HG03571 (cell line): ENCODE measurements around the gene NEMF.
"Not testable (repeated sequence)": the region's sequence is repeated elsewhere in the genome, so short reads cannot be mapped to it uniquely, and the experiment has no call there.

Experiments used
- ATAC-seq: cut with Tn5 transposase; IDR thresholded peaks from one replicate; pipeline ENCODE4 v1.9.1; 2021; ENCODE audit not compliant: unreplicated experiment

NEMF gene, protein sequence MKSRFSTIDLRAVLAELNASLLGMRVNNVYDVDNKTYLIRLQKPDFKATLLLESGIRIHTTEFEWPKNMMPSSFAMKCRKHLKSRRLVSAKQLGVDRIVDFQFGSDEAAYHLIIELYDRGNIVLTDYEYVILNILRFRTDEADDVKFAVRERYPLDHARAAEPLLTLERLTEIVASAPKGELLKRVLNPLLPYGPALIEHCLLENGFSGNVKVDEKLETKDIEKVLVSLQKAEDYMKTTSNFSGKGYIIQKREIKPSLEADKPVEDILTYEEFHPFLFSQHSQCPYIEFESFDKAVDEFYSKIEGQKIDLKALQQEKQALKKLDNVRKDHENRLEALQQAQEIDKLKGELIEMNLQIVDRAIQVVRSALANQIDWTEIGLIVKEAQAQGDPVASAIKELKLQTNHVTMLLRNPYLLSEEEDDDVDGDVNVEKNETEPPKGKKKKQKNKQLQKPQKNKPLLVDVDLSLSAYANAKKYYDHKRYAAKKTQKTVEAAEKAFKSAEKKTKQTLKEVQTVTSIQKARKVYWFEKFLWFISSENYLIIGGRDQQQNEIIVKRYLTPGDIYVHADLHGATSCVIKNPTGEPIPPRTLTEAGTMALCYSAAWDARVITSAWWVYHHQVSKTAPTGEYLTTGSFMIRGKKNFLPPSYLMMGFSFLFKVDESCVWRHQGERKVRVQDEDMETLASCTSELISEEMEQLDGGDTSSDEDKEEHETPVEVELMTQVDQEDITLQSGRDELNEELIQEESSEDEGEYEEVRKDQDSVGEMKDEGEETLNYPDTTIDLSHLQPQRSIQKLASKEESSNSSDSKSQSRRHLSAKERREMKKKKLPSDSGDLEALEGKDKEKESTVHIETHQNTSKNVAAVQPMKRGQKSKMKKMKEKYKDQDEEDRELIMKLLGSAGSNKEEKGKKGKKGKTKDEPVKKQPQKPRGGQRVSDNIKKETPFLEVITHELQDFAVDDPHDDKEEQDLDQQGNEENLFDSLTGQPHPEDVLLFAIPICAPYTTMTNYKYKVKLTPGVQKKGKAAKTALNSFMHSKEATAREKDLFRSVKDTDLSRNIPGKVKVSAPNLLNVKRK

DNA sequence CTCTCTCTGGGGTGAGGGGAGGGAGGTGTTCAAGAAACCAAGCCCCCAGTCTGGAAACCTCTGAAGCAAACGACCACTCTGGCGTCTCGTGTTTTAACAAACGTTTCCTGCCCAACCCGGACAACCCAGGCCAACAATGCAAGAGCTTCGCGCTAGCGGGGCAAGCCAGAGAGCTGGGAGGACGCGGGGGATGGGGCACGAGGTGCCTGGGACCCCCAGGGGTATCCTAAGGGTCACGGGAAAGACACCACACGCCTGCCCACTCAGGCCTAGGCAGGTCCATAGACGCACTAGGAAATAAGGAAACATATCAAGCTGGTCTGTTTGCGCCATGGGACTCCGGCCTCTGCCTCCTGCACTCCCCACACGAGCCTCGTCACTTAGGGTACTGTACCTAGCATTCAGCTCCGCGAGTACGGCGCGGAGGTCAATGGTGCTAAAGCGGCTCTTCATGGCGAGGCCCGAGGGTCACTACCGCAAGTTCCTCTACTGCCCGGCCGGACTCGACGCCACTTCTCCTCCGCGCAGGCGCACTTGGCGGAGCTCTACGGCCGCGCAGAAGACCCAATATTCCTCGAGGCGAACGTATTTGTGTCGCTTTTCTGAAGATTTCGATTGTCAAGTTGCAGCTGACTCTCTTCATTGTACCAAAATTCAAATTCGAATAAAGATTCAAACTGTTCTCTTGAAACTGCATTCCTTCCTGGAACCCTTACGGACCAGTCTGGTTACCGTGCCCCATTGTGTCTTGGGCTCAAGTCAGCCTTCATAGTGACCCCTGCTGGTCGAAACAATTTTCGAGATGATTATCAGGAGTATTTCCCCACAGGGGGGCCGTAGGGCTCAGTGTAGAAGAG, at the start of gene NEMF:
Gene NEMF (minus strand): TSS at position 488 of the 857 bp plus-strand sequence. CDS start 35 bp downstream, at position 453.
- ATAC-seq: peak; percentile 68

GRCh38 chr14:49900973-49901372, 48.4 kb upstream of the NEMF start:
- no peak for ATAC-seq

GRCh38 chr14:49898485-49898884, 45.9 kb upstream of the NEMF start:
- no peak for ATAC-seq

- ATAC-seq: no peak
Observed at GRCh38 chr14:49897965-49898364, 45.4 kb upstream of the NEMF start.

- ATAC-seq: no peak
Observed at GRCh38 chr14:49897414-49897813, 44.8 kb upstream of the NEMF start.

DNA sequence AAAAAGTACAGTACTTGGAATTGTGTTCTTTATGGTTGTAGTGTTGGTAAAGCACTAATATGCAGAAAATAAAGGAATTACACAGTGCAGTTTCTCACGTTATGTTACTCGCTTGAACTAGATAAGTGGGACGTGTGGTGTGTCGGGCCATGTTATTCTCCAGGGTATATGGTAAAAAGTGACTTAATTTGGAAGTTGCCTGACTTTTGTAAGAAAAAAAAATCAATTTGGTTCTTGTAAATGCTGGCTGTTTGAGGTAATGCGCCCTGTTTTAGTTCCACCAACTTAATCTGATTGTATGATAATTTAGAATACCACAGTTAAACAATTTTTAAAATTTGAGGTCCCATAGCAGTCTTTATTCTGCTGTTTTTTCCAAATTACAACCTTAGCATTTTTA, 44.4 kb upstream of the NEMF start:
- no peak for ATAC-seq

- not testable (repeated sequence) for ATAC-seq
Observed at GRCh38 chr14:49896272-49896671, 43.7 kb upstream of the NEMF start.

DNA sequence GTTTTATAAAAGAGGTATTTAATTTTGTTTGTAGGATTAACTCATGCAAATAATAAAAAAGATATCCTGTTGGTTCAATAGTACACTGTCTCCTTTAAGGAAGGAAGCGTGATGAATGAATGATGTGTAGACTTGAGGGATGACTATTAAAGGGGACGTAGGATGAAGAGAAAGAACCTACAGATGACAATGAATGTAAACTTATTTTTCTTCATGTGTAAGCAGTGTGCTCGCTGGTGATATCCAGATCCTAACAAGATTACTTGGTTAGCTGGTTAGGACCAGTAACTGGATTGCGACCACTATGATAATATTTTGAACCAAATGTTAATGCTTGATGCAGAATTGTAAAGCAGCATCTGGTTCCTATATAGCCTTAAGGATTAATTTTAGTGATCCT, 42.9 kb upstream of the NEMF start:
- ATAC-seq: no peak

GRCh38 chr14:49894214-49895107, 41.9 kb upstream of the NEMF start:
- ATAC-seq: not testable (repeated sequence)

DNA sequence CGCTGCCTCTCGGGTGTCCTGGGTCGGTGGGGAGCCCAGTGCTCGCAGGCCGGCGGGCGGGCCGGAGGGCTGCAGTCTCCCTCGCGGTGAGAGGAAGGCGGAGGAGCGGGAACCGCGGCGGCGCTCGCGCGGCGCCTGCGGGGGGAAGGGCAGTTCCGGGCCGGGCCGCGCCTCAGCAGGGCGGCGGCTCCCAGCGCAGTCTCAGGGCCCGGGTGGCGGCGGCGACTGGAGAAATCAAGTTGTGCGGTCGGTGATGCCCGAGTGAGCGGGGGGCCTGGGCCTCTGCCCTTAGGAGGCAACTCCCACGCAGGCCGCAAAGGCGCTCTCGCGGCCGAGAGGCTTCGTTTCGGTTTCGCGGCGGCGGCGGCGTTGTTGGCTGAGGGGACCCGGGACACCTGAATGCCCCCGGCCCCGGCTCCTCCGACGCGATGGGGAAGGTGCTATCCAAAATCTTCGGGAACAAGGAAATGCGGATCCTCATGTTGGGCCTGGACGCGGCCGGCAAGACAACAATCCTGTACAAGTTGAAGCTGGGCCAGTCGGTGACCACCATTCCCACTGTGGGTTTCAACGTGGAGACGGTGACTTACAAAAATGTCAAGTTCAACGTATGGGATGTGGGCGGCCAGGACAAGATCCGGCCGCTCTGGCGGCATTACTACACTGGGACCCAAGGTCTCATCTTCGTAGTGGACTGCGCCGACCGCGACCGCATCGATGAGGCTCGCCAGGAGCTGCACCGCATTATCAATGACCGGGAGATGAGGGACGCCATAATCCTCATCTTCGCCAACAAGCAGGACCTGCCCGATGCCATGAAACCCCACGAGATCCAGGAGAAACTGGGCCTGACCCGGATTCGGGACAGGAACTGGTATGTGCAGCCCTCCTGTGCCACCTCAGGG, 41.0 kb upstream of the NEMF start:
- ATAC-seq: peak; percentile 42

- ATAC-seq: peak; percentile 82
Observed at GRCh38 chr14:49892636-49893308, 40.2 kb upstream of the NEMF start, which contains the start of gene ARF6. ARF6 (plus strand) TSS chr14:49893082; CDS start chr14:49893737, 655 bp downstream.

DNA sequence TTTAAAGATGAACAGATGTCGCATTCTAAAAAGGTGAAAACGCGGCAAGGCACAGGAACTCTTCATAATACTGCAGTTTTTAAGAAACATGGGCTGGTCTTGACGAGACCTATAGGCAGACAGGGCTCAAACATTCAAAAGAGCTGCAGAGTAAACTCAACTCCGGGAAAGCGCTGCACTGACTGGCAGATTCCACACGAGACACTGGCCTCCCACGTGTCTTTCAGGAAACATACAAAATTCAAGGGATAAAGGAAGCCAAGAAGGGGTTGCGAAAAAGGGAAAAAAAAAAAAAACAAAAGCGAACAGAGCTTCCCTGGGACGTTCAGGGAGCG, 39.7 kb upstream of the NEMF start:
- peak; percentile 24 for ATAC-seq

DNA sequence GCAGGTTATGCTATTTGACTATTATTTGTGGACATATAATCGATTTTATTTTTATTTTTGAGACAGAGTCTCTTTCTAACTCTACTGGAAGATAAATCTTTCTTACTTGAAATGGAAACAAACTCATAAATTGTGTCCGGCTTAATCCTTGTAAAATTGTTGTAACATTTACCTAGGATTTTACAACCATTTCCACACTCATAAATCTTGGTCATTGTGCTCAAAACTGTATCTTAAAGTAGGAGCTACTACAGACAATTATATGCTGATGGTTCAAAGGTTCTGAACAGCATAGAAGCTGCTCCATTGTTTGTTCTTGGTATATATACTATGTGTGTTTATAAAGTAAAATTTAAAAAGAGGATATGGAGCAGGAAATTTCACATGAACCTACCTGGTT, 35.7 kb upstream of the NEMF start:
- ATAC-seq: no peak

DNA sequence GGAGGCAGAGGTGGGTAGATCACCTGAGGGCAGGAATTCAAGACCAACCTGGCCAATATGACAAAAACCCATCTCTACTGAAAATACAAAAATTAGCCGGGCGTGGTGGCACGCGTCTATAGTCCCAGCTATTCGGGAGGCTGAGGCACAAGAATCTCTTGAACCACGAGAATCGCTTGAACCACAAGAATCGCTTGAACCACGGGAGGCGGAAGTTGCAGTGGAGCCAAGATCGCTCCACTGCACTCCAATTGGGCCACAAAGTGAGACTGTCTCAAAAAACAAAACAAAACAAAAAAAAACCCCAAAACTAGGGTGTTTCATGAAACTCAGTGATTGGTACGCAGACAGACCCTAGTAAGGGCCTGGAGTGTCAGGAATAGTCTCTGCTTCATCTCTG, 33.9 kb upstream of the NEMF start:
- no peak for ATAC-seq

DNA sequence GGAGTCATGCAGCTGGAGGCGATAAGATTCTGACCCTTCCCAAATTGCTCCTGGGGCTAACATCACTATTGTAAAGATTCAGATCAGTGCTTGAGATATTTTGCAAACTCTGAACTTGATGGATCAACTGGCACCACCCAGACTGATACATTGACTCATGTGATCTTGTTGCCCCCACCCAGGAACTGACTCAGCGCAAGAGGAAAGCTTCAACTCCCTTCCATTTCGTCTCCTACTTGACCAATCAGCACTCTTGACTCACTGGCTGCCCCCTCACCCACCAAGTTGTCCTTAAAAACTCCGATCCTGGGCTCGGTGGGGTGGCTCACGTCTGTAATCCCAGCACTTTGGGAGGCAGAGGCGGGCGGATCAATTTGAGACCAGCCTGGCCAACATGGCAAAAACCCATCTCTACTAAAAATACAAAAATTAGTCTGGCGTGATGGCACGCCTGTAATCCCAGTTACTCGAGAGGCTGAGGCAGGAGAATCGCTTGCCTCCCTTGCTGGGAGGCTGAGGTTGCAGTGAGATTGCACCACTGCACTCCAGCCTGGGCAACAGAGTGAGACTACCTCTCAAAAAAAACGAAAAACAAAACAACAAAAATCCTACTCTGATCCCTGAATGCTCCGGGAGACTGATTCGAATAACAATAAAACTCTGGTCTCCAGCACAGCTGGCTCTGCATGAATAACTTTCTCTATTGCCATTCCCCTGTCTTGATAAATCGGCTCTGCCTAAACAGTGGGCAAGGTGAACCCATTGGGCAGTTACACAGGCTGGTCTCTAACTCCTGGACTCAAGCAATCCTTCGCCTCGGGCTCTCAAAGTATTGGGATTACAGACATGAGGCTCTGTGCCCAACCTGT, 30.5 kb upstream of the NEMF start:
- ATAC-seq: no peak

DNA sequence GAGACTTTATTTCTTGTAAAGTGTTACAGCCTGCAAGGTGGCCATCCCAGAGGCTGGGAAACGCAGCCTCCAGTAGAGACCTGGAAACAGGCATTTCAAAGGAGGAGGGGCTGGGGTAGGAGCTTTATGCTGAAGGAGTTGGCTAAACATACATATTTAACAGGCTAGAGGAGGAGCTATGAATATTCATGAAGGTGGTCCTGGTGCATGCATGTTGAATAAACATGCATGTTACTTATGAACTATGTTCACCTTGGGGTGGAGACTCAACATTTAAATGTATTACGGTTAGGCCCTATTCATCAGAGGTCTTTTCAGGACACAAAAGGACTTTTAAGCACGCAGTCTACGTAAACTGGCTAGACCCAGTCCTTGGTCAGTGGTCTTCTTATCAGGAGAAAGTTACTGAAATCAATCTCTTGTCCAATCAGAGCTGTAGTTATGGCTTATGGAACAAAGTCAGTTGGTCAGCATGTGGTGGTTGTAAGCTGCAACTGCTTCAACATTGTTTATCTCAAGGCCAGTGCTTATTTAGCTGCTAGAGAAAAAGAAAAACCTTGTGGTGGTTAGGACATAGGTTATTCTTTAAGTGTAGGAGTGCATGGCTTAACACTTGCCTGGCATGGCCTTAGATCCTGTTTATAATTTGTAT, 28.9 kb upstream of the NEMF start:
- no peak for ATAC-seq
